ENCODE data around the gene THAP3. TPM values are rescaled to one million over a fixed set of nuclear protein-coding genes. Genes with fewer than 3 reads are reported as not detected.
"Not testable (repeated sequence)": the region's sequence is repeated elsewhere in the genome, so short reads cannot be mapped to it uniquely, and the experiment has no call there.

The THAP3 gene
- total RNA-seq, 1 donor: 19.4 TPM

DNA sequence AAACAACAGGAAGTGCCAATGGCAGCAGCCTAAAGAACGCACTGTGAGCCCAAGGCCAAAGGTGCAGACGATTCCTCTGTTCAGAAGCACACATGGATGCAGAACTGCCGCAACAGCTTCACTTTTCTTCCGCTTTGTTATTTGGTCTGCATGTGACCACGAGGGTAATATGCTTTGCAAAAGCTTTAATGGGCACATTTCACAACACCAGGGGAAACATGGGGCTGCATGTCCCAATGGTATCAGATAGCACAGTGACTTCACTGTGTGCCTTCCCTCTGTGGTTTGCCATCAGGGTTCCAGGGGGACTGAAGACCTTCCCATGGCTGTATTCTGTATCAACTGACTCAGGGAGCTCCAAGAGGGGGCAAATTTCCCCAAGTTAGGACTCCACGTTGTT lies 28.3 kb downstream of the THAP3 start:
- TF ChIP-seq, protein P1, sequence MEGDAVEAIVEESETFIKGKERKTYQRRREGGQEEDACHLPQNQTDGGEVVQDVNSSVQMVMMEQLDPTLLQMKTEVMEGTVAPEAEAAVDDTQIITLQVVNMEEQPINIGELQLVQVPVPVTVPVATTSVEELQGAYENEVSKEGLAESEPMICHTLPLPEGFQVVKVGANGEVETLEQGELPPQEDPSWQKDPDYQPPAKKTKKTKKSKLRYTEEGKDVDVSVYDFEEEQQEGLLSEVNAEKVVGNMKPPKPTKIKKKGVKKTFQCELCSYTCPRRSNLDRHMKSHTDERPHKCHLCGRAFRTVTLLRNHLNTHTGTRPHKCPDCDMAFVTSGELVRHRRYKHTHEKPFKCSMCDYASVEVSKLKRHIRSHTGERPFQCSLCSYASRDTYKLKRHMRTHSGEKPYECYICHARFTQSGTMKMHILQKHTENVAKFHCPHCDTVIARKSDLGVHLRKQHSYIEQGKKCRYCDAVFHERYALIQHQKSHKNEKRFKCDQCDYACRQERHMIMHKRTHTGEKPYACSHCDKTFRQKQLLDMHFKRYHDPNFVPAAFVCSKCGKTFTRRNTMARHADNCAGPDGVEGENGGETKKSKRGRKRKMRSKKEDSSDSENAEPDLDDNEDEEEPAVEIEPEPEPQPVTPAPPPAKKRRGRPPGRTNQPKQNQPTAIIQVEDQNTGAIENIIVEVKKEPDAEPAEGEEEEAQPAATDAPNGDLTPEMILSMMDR (IDR thresholded peaks at IDR 0.05; ENCODE audit: insufficient read depth, low read depth, low read length): no peak
- H3K4me3 ChIP-seq (ENCODE audit: low read depth, low read length): no peak overlapping the region
- no peak for DNase-seq (ENCODE audit: low read depth)

DNA sequence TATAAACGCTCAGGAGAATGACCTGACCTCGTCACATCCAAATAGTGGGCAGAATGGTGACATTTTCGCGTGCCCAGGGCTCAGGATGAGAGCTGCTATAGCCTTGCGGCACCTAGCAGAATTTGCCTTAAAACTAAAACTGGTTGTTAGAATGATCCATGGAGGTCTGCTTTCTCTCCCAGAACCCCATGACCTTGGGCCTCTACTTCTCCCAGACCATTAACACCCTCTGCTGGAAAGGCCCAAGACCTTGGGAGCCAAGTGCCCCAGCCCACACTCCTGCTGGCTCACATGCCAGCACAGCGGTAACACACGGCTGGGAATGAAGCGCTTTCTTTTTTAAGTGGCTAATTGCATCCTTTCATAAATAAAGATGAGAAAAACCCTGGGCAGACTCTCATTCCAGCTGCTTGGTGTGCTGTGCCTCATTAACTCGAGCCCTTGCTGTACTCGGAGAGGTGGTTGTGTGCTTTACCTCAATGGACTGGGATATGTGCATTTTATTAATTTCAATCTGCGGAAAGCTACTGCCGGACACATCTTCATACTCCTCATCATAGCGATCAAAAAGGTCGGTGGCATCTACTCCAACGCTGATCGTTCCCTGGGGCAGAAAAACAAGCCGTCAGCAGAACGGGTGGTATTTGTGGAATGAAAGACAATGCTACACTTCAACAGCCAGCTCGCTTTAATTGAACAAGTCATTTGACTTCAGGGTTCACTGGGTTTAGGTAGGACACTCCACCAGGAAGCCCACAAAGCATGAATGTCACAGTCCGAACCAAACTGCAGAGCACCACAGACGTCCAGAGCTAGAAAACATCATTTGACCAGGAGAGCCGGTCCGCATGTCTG lies 29.0 kb downstream of the THAP3 start:
- H3K4me3 ChIP-seq (ENCODE audit: low read depth, low read length): no peak overlapping the region
- TF ChIP-seq, protein P1 (IDR thresholded peaks at IDR 0.05; ENCODE audit: insufficient read depth, low read depth, low read length): no peak
- no peak for DNase-seq (ENCODE audit: low read depth)

DNA sequence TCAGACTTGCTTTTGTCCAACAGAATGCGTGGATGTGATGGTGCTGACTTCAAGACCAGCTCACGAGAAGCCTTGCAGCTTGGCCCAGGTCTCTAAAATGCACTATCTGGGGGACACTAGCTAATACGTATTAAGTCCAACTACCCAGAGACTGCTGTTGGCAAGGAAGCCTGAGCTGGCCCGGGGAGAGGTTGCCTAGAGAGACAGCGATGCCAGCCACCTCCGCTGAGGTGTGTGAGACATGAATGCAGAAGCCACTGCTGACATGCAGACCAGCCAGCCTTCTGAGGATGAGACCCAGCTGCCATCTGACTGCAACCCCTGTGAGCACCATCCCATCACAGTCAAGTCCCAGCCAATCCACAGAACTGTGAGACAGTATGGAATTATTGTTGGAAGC lies 32.5 kb downstream of the THAP3 start:
- TF ChIP-seq, protein P1 (IDR thresholded peaks at IDR 0.05; ENCODE audit: insufficient read depth, low read depth, low read length): no peak
- no peak overlapping the region for H3K4me3 ChIP-seq (ENCODE audit: low read depth, low read length)
- DNase-seq (ENCODE audit: low read depth): no peak

DNA sequence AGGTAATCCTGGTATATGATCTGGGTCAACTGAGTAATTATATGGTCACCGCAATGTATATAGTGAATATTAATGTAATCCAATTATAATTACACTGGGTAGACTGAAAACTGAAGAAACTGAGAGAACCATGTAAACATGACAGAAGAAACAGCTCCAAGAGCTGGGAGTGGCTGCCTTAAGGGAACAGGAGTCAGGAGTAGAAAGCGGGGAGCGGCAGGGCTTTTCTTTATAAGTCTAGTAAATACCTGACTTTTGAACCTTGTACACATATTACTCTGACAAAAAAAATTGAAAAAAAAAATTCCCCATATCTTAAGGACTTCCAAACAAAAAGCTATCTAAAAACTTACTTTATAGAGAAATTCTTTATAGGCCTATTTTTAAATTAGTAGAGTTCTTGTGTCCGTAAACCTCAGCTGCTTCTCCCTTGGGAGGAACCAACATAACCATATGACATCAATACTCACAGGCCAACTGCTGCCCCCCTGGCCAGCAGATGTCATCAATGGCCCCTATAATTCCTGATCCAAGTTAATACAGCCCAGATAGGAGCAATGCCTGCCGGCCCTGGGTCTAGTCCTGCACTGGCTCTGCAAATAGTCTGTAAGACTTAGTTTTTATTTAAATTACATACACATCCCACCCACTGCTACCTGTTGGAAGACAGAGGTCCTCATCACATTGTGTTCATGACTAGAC lies 33.8 kb downstream of the THAP3 start:
- no peak overlapping the region for H3K4me3 ChIP-seq (ENCODE audit: low read depth, low read length)
- TF ChIP-seq, protein P1 (IDR thresholded peaks at IDR 0.05; ENCODE audit: insufficient read depth, low read depth, low read length): no peak
- no peak for DNase-seq (ENCODE audit: low read depth)

DNA sequence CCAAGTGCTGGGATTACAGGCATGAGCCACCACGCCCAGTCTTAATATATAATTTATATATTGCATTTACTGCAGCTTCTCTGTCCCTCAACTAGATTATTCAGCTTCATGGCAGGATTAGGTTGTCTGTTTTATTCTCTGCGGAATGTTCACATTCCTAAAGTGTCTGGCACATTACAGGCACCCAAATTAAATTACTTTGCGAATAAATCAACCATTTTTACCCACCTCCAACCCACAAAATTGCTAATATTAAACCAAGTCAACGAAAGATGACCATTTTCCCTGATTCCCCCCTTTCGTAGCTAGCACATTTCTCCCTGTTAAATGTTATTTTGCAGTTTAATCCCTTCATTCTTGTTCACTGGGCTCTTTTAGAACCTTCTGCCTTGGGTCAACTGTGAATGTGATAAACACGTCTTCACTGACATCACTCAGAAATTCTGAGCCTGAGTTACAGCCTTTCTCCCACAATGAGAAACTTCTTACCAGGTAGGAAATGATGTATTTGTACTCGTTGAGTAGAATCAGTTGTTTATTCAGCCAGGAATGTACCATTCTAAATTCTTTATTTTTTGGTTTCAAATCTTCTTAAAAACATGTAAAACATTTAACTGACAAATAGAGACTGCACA lies 35.9 kb downstream of the THAP3 start:
- DNase-seq (ENCODE audit: low read depth): no peak
- no peak overlapping the region for H3K4me3 ChIP-seq (ENCODE audit: low read depth, low read length)
- TF ChIP-seq, protein P1 (IDR thresholded peaks at IDR 0.05; ENCODE audit: insufficient read depth, low read depth, low read length): no peak

DNA sequence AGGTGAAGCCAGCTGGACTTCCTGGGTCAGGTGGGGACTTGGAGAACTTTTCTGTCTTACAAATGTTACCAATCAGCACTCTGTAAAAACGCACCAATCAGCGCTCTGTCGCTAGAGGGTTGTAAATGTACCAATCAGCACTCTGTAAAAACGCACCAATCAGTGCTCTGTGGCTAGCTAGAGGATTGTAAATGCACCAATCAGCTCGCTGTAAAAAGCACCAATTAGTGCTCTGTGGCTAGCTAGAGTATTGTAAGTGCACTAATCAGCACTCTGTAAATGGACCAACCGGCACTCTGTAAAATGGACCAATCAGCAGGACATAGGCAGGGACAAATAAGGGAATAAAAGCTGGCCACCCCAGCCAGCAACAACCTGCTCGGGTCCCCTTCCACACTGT lies 37.8 kb downstream of the THAP3 start:
- H3K4me3 ChIP-seq (ENCODE audit: low read depth, low read length); DNase-seq (ENCODE audit: low read depth): not testable (repeated sequence)

DNA sequence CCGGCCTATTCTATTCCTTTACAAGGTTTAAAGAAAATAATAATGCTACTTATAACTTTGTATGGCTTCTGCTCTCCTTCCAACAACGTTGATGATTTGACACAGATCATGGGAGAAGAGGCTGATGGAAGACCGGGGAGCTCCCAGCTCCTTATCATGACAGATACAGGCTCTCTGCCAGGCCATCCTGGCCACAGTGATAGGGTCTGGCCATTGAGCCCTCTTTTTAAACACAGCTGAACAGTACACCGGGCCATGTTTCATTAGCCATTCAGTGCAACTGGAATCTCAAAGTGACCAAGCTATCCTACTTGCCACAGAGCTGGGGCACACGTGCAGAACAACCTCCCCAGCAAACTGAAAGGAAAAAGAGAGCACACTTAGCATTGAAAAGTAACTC lies 42.0 kb downstream of the THAP3 start:
- H3K4me3 ChIP-seq (ENCODE audit: low read depth, low read length): no peak overlapping the region
- no peak for DNase-seq (ENCODE audit: low read depth)
- TF ChIP-seq, protein P1 (IDR thresholded peaks at IDR 0.05; ENCODE audit: insufficient read depth, low read depth, low read length): no peak
